Liver (tissue), 9 donors: ENCODE results near the gene COL3A1. TPM values are rescaled to one million over a fixed set of nuclear protein-coding genes. Genes with fewer than 3 reads are reported as not detected.

Experiments used
- DNase-seq: peaks from one replicate; pipeline ENCODE4 v3.0.0-alpha.2; 2017; ENCODE audit warnings: low spot score
- H3K27ac ChIP-seq, 2 donors: one replicate each; pipeline ENCODE4 v1.7.0; 2013; ENCODE audit warnings: inconsistent platforms in 2 of 2, low read length in 2 of 2, control low read depth in 1 of 2, low read depth in 1 of 2, mild to moderate bottlenecking in 1 of 2
- H3K27me3 ChIP-seq, 4 donors: one replicate each; pipeline versions ENCODE4 v1.6.1 to v1.7.0; 2013; ENCODE audit warnings: low read length in 3 of 4, inconsistent platforms in 1 of 4, mild to moderate bottlenecking in 1 of 4, moderate library complexity in 1 of 4; ENCODE audit not compliant: control insufficient read depth in 4 of 4, insufficient read depth in 4 of 4
- H3K36me3 ChIP-seq, 4 donors: one replicate each; pipeline versions ENCODE4 v1.6.1 to v1.7.0; 2013; ENCODE audit warnings: low read length in 3 of 4, mild to moderate bottlenecking in 3 of 4, low read depth in 1 of 4, moderate library complexity in 1 of 4; ENCODE audit not compliant: control insufficient read depth in 4 of 4, insufficient read depth in 3 of 4
- H3K4me1 ChIP-seq, 4 donors: one replicate each; pipeline versions ENCODE4 v1.6.1 to v1.7.0; 2013; ENCODE audit warnings: low read length in 3 of 4, mild to moderate bottlenecking in 3 of 4, moderate library complexity in 1 of 4; ENCODE audit not compliant: control insufficient read depth in 4 of 4, insufficient read depth in 4 of 4
- H3K4me3 ChIP-seq, 3 donors: one replicate each; pipeline versions ENCODE4 v1.6.1 to v1.7.0; 2013; ENCODE audit warnings: low read length in 3 of 3, control low read depth in 1 of 3, low read depth in 1 of 3, mild to moderate bottlenecking in 1 of 3
- H3K9ac ChIP-seq, 2 donors: one replicate each; pipeline ENCODE4 v1.7.0; 2013; ENCODE audit warnings: low read length in 2 of 2, mild to moderate bottlenecking in 2 of 2, moderate library complexity in 2 of 2, control low read depth in 1 of 2, low read depth in 1 of 2
- H3K9me3 ChIP-seq, 4 donors: one replicate each; pipeline versions ENCODE4 v1.6.1 to v1.7.0; 2013; ENCODE audit warnings: low read length in 3 of 4; ENCODE audit not compliant: control insufficient read depth in 4 of 4
- ATF3 ChIP-seq: IDR thresholded peaks from 2 replicates; pipeline ENCODE4 v1.6.1; 2016; ENCODE audit warnings: antibody characterized with exemption
- CTCF ChIP-seq: fragments of 150-350 bp; IDR thresholded peaks from 2 replicates; pipeline ENCODE4 v1.5.1; 2017; ENCODE audit warnings: improper control_type of control experiment, low read depth, low read length; ENCODE audit not compliant: missing input control
- EGR1 ChIP-seq, 2 donors: IDR thresholded peaks; 2 replicates each; pipeline ENCODE4 v1.6.1; 2016 to 2018; ENCODE audit warnings: antibody characterized with exemption in 2 of 2, low read depth in 2 of 2
- FOXA1 ChIP-seq: IDR thresholded peaks from 2 replicates; pipeline ENCODE4 v1.6.1; 2016; ENCODE audit warnings: antibody characterized with exemption
- FOXA2 ChIP-seq: IDR thresholded peaks from 2 replicates; pipeline ENCODE4 v1.6.1; 2016; ENCODE audit warnings: antibody characterized with exemption
- GABPA ChIP-seq, 2 donors: IDR thresholded peaks in 1 of 2; conservative IDR thresholded peaks in 1 of 2; 2 replicates each; pipeline ENCODE4 v1.6.1; 2016; ENCODE audit warnings: antibody characterized with exemption in 2 of 2, mild to moderate bottlenecking in 1 of 2, moderate library complexity in 1 of 2
- HNF4G ChIP-seq: IDR thresholded peaks from 2 replicates; pipeline ENCODE4 v1.6.1; 2016; ENCODE audit warnings: antibody characterized with exemption
- MAX ChIP-seq: IDR thresholded peaks from 2 replicates; pipeline ENCODE4 v1.6.1; 2016; ENCODE audit warnings: antibody characterized with exemption
- NR2F2 ChIP-seq: IDR thresholded peaks from 2 replicates; pipeline ENCODE4 v1.6.1; 2016; ENCODE audit warnings: antibody characterized with exemption
- RAD21 ChIP-seq, 2 donors: IDR thresholded peaks; 2 replicates each; pipeline ENCODE4 v1.6.1; 2016; ENCODE audit warnings: antibody characterized with exemption in 2 of 2, mild to moderate bottlenecking in 2 of 2
- REST ChIP-seq: IDR thresholded peaks from 2 replicates; pipeline ENCODE4 v1.6.1; 2016; ENCODE audit warnings: antibody characterized with exemption, mild to moderate bottlenecking
- RXRA ChIP-seq, 2 donors: IDR thresholded peaks; 2 replicates each; pipeline ENCODE4 v1.6.1; 2017 to 2018; ENCODE audit warnings: antibody characterized with exemption in 2 of 2, mild to moderate bottlenecking in 1 of 2
- SP1 ChIP-seq: IDR thresholded peaks from 2 replicates; pipeline ENCODE4 v1.6.1; 2018; ENCODE audit warnings: antibody characterized with exemption, mild to moderate bottlenecking
- TAF1 ChIP-seq: conservative IDR thresholded peaks from 2 replicates; pipeline ENCODE4 v1.6.1; 2016; ENCODE audit warnings: antibody characterized with exemption, mild to moderate bottlenecking
- YY1 ChIP-seq: IDR thresholded peaks from 2 replicates; pipeline ENCODE4 v1.6.1; 2016; ENCODE audit warnings: antibody characterized with exemption, mild to moderate bottlenecking
- ZBTB33 ChIP-seq: IDR thresholded peaks from 2 replicates; pipeline ENCODE4 v1.6.1; 2016; ENCODE audit warnings: antibody characterized with exemption
- WGBS: extraction: QIAGEN DNeasy Blood & Tissue Kit; methylation state at CpG from one replicate; pipeline ENCODE4 v1.1.7; 2013; 5-methylcytosine and 5-hydroxymethylcytosine counted together
- polyA plus RNA-seq, 2 donors: library from polyadenylated mRNA; stranded (reverse) in 1 of 2; unstranded in 1 of 2; fragments of 200-250 nt in 1 of 2; fragments of >200 nt in 1 of 2; fragmentation: Nextera tagmentation in 1 of 2; extraction: Ambion mirVana in 1 of 2; gene quantifications; one replicate each; pipeline versions ENCODE4 v1.2.1 to v1.2.3, GENCODE V29; 2013 to 2015
- total RNA-seq, 2 donors: library from RNA; depleted of rRNA; stranded (reverse); fragments of >200 nt; gene quantifications; one replicate each; pipeline ENCODE4 v1.2.3, GENCODE V29; 2014
- donor health status: healthy.
- donor health status: healthy.
- donor health status: healthy.
- donor health status: healthy.
- donor health status: healthy.

Gene COL3A1
- total and polyA plus RNA-seq, 4 donors = 21.4 to 207 (median 93.3) TPM

- no peak for TF ChIP-seq CTCF
- no peak for TF ChIP-seq YY1
- TF ChIP-seq EGR1 (IDR thresholded peaks at IDR 0.05; ENCODE audit: low read depth in 2 of 2) = no peak
Measured at GRCh38 chr2:188952901-188953300, 21.3 kb upstream of the COL3A1 start (continued).

- no peak overlapping the region for H3K4me3 ChIP-seq
- no peak overlapping the region for H3K9ac ChIP-seq
- TF ChIP-seq FOXA2 = no peak
- TF ChIP-seq ZBTB33 = no peak
- TF ChIP-seq FOXA1 = no peak
- TF ChIP-seq HNF4G = no peak
- TF ChIP-seq REST = no peak
- no peak for TF ChIP-seq RAD21 (IDR thresholded peaks at IDR 0.05)
- TF ChIP-seq EGR1 (IDR thresholded peaks at IDR 0.05; ENCODE audit: low read depth in 2 of 2) = no peak
- no peak for TF ChIP-seq RXRA (IDR thresholded peaks at IDR 0.05)
- TF ChIP-seq GABPA (IDR thresholded peaks at IDR 0.05 in 1 of 2, conservative IDR thresholded peaks at IDR 0.05 in 1 of 2) = no peak
- no peak for TF ChIP-seq ATF3
- no peak for TF ChIP-seq SP1
- 65% methylated on average over 2 of the region's 2 CpGs for WGBS
- no peak for DNase-seq
- no peak overlapping the region for H3K27ac ChIP-seq
- no peaks in the 10 kb centered on the region for H3K36me3 ChIP-seq
- no peaks in the 10 kb centered on the region for H3K27me3 ChIP-seq
- H3K9me3 ChIP-seq = no peaks in the 10 kb centered on the region
- no peaks in the 10 kb centered on the region for H3K4me1 ChIP-seq
Measured at GRCh38 chr2:188956290-188956689, 17.9 kb upstream of the COL3A1 start.

- no peaks in the 10 kb centered on the region for H3K4me1 ChIP-seq
- no peaks in the 10 kb centered on the region for H3K36me3 ChIP-seq
- H3K4me3 ChIP-seq = no peak overlapping the region
- no peaks in the 10 kb centered on the region for H3K27me3 ChIP-seq
- DNase-seq = no peak
- no peaks in the 10 kb centered on the region for H3K9me3 ChIP-seq
- no peak overlapping the region for H3K9ac ChIP-seq
- no peak overlapping the region for H3K27ac ChIP-seq
- TF ChIP-seq RXRA (IDR thresholded peaks at IDR 0.05) (no peak), EGR1 (IDR thresholded peaks at IDR 0.05; ENCODE audit: low read depth in 2 of 2) (no peak), RAD21 (IDR thresholded peaks at IDR 0.05) (no peak), NR2F2 (no peak), YY1 (no peak), MAX (no peak), CTCF (no peak), SP1 (no peak), TAF1 (no peak), ATF3 (no peak), ZBTB33 (no peak)
- 44% methylated on average over 5 of the region's 5 CpGs for WGBS
Measured at GRCh38 chr2:188956961-188957360, 17.2 kb upstream of the COL3A1 start.
